Skin epidermis (tissue), 12 donors: ENCODE results near the gene TMEM185B.

ENCODE experiments used
- H3K27ac ChIP-seq, 21 experiments: fragments of 200-600 bp; sonication (generic) in 11 of 21; one replicate each; pipeline ENCODE4 v1.5.0; 2020; ENCODE audit warnings: mild to moderate bottlenecking in 3 of 21, inconsistent platforms in 2 of 21, moderate library complexity in 2 of 21
- H3K4me3 ChIP-seq, 7 experiments: fragments of 200-600 bp; sonication (generic) in 2 of 7; one replicate each; pipeline ENCODE4 v1.5.0; 2020; ENCODE audit warnings: inconsistent platforms in 2 of 7, mild to moderate bottlenecking in 2 of 7, moderate library complexity in 1 of 7

TMEM185B gene

DNA sequence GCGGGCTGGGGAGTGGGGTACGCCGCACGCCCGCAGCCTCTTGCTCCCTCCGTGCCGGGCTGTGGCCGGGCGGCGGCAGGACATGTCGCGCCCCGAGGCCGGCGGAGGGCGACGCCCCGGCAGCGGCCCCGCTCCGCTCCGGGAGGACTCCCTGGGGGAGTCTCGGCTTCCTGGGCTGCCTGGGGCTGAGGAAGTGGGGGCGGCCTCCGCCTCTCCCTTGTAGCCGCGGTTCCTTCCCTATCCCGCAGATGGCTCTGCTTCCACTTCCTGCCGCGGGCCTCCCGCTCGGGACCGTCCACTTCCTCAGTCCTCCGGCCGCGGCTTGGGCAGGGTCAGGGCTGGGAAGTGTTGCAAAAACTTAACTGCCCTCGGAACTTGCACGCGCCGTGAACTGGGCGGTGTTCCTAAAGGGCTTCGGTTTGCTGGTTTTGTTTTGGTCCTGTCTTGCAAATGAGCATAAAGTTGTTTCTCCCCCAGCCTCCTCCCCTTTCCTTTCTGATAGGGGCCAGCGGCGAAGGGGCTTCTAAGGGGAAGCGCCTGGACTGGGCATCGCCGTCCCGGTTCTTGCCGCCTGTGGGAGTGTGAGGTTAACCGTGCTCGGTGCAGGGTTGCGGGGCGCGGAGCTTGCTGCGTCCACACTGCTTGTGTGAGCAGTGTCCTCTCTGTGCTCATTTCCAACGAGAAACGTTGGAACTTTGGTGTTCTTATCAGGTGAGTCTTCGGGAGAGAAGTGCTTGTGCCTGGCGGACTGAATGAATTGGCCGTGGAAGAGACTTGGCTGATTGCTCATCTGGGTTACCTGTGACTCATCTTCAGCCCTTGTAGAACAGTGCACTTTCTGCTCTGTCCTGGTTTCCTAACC lies 30.1 kb upstream of the TMEM185B start:
- H3K27ac ChIP-seq, result peak overlapping the region; percentile 67 to 98 (median 94)
- peak overlapping the region; percentile 74 to 99 (median 82) for H3K4me3 ChIP-seq

DNA sequence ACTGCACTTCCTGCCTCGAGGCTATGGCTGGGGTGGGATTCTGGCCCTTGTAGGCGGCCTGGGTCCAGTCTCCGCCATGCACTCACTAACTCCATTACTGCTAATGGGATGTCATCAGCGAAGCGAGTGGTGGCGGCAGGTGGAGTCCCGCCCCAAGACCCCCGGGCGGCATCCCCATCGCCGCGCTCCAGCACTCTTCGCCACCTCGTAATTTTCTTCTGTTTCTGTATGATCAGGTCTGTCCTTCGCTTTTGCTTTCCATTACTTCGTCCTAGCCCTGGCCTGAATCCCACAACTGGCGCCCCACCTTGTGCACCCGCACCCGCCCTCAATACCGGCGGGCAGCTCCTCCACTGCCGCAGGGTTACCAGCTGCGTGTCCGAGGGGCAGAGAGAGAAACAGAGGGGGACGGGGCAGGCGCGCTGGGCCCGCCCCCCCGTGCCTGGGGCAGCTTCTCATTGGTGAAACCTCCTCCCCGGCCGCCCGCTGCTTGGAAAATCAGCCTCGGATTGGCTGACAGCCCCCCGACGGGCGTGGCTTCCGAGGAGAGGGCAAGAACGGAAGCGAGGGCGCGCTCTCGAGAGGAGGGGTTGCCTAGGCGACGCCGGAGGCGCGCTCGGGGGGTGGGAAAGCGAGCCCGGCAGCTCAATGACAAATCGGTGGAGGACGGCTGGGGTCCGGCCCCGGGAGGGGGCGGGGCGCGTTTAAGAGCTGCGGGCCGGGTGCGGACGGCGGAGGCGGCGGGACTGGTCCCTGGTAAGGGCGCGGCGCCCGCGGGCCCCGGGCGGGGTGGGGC lies 29.2 kb upstream of the TMEM185B start, which contains the start of gene RALB:
RALB (plus strand) TSS at position 628 of the 796 bp plus-strand sequence. CDS start 25,813 bp downstream, outside the sequence.
- Histone ChIP-seq H3K27ac (peak within 1 kb of the TSS; percentile 67 to 98 (median 94)), H3K4me3 (peak within 1 kb of the TSS; percentile 74 to 99 (median 82))

DNA sequence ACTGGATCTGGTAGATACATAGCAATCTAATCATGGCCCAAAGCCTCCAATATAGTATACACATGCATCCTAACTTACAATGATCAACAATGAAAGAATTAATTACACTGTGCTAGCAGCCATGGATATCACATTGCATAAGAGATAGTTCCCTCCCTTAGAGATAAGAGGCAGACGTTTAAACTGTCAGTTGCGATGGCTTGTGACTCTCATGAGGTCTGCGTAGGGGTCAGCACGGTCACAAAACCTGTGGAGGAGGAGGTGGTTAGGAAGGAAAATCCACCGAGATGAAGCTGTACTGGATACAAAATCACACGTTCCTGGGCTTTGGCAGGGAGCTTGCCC lies 28.7 kb upstream of the TMEM185B start:
- peak overlapping the region in 19 of 21 experiments; percentile 28 to 98 (median 88) for H3K27ac ChIP-seq
- peak overlapping the region; percentile 74 to 99 (median 82) for H3K4me3 ChIP-seq

DNA sequence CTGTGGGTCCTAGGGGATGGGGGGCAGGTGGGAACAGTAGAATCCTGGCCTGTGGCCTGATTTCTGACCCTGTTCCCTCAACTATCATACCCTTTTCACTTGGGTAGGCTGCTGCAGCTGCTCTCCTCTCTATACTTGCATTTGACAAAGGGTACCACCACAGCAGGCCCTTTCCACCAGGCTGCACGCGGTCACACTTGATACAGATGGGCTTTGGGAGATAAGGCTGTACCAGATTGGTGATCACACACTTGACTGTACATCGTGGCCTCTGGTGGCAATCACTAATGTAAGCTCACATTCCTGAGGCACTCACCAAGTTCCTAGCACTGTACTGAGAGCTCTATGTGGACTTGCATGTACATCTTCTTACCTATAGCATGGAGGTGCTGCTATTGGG lies 27.9 kb upstream of the TMEM185B start:
- no peak overlapping the region for H3K27ac ChIP-seq
- H3K4me3 ChIP-seq, result no peak overlapping the region

DNA sequence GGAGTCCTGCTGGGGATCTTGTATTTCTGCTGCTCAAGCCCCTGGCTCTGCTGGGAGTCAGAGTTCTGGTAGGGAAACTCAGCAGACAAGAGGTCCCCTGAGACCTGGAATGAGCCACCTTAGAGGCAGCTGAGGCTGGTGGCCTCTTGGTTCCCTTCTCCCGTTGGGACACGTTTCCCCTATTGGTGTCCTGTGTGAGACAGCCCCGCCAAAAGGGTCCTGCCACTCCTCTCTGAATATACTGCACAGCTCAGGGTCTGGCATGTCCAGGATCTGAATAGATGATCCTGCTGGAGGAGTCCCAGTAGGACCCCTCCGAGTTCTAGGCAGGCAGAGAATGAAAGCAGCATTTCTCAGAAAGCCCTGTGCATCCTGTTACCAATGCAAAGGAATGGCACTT lies 27.4 kb upstream of the TMEM185B start:
- no peak overlapping the region for H3K4me3 ChIP-seq
- no peak overlapping the region for H3K27ac ChIP-seq

DNA sequence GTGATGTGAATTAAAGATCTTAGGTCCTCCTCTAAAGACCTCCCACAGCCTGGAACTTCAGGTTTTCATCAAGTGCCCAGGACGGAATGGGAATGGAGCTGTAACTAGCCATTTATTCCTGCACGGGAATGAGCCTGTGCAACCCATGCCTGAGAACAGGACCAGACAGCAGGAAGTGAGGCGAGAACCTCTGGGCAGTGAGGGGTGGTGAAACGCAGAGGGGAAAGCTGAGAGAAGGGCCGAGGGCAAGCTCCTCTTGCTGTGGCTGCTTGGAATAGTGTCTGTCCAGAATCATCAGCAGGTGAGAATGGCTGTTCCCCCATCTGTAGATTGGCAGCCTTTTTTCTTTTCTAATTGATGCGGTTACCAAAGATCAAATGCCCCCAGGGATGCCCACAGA lies 24.7 kb upstream of the TMEM185B start:
- no peak overlapping the region for H3K27ac ChIP-seq

DNA sequence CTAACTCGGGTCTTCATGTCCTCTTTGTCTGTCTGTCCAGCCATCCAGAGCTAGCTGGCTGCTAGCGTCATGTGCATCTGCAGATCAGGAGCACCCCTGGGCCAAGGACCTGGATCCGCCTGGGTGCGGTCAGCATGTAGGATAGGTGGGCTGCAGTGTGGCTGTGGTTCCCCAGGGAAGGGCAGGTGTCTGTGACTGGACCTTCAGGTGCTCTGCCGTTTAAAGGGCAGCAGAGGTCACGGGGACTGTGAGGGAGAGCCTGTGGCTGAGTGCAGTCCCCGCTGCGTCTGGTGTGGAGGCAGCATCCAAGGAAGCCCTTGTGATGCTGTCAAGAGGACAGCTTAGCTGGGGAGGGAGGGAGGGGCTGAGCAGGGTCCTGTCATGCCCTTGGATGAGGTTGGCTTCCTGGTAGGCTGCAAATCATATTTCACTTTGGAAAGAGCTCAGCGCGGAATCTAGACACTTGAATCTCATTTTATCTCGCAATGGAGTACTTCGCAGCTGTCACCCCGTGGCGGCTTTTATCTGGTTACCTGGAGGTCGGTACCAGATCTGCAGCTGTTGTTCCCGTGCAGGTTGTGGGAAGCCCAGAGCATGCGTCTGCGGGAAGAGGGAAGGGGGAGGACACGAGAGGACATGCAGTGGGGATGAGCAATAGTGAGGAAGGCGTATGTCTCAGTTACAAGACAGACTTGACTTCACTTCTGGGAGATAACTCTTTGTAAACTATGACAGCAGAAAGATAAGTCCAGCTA lies 23.5 kb upstream of the TMEM185B start:
- no peak overlapping the region for H3K4me3 ChIP-seq
- no peak overlapping the region for H3K27ac ChIP-seq

More for the DNA sequence above, 24.7 kb upstream of the TMEM185B start:
- H3K4me3 ChIP-seq, result no peak overlapping the region

DNA sequence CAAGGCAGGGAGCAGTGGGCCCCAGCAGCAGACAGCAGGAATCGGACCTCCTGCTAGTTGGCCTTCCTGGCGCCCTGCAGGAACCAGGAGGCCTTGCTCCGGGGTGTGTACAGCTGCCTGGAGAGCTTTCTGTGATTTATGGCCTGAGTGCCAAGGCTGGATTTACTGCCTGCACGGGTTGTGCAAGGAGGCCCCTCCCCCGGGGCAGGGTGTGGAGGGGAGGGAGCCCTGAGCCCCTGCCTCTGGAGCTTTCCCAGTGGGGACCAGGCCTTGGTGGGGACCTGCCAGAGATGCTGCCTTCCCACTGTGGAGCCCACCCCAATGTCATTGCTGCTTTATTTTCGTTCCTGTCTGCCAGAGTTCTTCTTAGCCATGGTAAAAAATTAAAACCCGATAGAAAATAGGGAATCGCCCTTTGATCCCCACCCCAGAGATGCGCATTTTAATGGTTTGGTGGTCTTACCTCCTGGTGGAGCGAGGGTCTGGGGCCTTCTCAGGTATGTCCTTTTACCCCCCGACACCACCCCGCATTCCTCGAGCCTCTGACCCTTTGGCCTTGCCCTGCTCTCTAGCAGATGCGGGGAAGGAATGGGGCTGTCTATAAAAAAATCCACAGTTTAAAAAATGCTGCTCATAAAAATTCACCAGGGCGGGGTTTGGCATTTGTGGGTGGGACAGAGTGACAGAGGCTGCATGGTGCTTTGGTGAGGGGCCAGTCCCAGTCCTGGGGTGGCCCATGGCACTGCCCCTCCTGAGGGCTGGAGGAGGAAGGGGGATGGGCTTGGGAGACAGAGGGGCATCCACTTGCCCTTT lies 22.5 kb upstream of the TMEM185B start:
- Histone ChIP-seq H3K27ac (peak overlapping the region in 2 of 21 experiments; percentile 7 to 22), H3K4me3 (no peak overlapping the region)

DNA sequence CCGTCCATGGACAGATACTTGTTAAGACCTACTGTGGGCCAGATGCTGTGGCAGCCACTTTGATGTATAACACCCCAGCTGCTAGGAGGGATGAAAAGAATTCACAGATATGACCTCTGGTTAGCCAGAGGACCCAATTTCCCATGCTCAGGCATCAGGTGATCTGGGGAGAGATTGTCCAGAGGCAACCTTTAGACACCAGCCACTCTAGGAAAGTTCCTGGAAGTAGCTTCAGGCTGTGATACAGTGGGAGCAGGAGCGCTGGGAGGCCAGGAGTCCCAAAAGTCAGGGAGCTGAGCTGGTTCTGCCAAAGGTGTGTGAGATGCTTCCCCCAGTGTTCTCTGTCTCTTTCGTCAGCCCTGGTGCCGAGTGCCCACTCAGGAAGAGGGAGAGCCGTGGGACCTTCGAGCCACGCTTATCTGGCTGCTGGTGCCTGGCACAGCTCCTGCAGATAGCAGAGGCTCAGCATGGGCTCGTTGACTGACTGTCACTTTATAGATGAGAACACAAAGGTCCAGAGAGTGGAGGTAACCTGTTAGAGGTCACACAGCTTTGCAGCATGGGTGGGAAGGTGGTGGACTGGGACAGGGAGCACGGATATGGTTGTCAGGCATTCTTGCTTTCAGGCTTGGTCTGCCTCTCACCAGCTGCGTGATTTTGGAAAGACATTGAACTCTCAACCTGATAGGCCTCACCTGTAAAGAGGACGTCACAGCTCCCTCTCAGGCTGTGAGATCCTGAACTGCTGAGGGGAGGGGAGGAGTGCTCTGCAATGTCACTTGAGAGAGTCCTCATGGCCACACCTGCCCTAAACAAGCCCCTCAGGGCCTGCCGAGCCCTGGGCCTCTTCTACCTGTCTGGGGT lies 21.7 kb upstream of the TMEM185B start:
- H3K27ac ChIP-seq, result peak overlapping the region in 2 of 21 experiments; percentile 7 to 22

DNA sequence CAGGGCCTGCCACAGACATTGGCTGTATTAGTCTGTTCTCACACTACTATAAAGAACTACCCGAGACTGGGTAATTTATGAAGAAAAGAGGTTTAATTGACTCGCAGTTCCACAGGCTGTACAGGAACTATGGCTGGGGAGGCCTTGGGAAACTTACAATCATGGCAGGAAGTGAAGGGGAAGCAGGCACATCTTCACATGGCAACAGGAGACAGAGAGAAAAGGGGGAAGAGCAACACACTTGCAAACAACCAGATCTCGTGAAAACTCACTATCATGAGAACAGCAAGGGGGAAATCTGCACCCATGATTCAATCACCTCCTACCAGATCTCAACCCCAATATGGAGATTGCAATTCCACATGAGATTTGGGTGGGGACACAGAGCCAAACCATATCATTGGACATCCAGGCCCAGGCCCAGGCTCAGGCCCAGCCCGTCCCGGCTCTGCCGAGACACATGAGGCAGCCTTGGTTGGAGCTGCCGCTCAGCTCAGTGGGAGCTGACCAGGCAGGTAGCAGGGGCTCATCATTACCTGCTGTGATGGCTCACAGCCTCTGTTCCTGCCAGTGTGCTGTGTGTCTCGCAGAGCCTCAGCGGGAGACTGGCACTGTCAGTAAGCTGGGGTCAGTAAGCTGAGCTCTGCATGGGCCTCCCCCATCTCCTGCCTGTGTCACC lies 20.8 kb upstream of the TMEM185B start:
- H3K27ac ChIP-seq, result no peak overlapping the region

More for the DNA sequence above, 21.7 kb upstream of the TMEM185B start:
- no peak overlapping the region for H3K4me3 ChIP-seq

DNA sequence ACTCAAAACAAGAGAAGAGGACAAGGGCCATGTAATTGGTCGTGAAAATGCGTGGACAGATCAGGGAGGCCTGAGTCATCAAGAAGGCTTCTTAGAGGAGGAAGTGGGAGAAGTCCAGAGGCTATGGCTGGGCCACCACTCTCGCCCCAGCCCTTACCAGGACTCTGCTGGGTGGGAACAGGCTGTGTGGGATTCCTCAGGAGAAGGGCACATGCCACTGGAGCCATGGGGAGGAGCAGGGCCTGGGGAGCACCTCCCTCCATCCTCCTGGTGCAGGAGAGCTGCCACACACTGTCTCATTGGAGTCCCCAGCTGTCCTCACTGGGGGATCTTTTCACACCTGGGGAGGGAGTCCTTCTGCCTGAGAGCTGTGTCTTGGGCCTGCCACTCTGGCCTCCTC lies 20.0 kb upstream of the TMEM185B start:
- Histone ChIP-seq H3K4me3 (no peak overlapping the region), H3K27ac (peak overlapping the region in 1 of 21 experiments; percentile 13)

More for the DNA sequence above, 20.8 kb upstream of the TMEM185B start:
- no peak overlapping the region for H3K4me3 ChIP-seq

DNA sequence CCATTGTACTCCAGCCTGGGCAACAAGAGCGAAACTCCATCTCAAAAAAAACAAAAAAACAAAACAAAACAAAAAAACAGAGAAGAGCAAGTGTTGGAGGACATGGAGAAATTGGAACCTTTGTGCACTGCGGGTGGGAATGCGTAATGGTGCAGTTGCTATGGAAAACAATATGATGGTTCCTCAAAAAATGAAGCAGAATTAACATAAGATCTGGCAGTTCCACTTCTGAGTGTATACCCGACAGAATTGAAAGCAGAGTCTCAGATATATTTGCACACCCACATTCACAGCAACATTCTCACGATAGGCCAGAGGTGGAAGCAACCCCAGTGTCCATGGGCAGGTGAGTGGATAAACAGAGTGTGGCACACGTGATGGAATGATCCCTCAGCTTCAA lies 18.5 kb upstream of the TMEM185B start:
- Histone ChIP-seq H3K4me3 (no peak overlapping the region), H3K27ac (no peak overlapping the region)

DNA sequence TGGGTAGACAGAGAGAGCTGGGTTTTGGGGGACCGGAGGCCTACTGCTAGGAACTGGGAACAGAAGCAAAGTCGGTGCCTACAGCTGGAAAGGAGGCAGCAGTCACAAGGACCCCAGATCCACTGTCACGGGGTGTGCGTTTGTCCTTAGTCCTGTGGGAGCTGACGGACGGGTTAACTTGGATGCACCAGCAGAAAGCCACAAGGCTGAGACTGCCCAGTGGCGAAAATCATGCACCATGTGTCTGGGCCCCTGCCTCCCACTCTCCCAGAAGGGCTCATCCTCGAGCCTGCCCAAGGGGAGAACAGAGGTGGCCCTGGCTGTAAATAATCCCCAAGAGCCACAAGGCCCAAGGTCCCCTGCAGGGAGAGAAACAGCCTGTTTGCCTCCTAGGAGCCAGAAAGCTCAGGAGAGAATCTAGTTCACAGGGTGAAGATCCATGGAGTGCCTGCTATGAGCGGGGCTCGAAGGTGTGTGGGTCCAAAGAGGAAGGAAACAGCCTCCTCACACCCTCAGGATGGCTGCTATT lies 17.8 kb upstream of the TMEM185B start:
- Histone ChIP-seq H3K4me3 (no peak overlapping the region), H3K27ac (peak overlapping the region in 2 of 21 experiments; percentile 35 to 47)

DNA sequence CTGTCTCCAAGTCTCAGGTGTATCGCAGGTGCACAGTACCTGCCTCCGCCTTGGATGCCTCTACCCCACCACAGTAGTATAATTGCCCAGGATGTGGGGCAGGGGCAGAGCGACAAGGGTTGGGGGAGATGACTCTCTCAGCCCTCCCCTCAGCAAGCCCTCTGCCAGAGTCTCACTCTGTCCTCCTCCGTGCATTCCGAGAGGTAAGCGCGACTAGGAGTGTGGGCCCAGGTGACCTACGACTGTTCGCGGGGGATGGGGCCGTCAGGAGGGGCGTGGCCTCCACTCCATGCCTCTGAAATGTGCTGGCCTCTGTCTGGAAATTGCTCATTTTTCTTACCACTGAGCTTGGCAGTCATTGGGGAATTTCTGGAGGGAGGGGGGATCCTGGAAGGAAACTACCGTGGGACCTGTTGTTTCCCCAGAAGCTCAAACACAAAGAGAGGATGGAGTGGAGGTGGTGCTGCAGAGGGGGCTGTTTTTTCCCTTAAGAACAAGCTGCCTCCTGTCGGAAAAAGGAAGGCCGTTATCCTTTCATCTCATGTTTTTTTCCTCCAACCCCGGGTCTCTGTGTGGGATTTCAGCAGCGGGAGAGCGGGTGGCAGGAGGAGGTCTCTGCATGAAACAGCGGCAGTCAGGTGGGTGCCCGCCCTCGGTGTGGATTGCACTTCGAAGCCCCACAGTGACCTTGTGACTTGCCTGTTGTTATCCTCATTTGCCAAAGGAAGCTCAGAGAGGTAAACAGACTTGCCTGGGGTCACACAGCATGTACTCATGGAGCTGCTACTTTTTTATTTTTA lies 16.5 kb upstream of the TMEM185B start:
- H3K4me3 ChIP-seq, result no peak overlapping the region

DNA sequence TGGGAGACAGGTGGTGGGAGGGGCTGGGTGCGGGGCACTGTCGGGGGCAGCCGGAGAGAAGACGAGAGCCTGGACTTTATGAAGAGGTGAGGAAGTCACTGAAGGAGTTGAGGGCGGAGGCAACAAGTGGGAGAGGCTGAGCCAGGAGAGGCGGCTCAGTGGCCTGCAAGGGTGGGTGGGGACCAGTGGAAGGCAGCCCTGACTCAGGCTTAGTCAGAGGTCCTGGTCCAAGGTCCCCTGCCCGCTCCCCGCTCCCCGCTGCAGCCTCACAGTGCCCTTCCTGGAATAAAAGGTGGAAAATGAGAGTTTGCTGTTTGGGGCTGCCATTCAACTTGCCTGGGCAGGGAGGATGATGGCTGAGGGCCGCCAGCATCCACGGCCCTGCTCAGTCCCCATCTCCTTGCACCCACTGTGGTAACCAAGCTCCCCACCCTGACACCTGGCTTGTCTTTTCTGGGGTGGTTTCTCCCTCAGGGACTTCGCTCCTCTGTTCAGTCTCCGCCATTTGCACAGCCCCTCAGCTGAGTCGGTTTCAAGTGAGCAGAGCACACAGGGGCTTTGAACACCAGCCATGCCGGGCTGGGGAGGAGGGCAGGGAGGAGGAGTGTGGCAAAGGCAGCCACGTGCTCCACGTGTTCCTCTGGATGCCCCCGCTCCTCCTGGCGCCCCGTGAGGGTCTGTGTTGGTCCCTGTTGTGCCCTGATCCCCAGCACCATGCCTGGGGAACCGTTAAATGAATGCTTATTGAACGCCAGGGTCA lies 15.7 kb upstream of the TMEM185B start:
- Histone ChIP-seq H3K27ac (peak overlapping the region in 11 of 21 experiments; percentile 1 to 61 (median 39)), H3K4me3 (no peak overlapping the region)

More for the DNA sequence above, 16.5 kb upstream of the TMEM185B start:
- peak overlapping the region in 10 of 21 experiments; percentile 1 to 61 (median 32) for H3K27ac ChIP-seq

DNA sequence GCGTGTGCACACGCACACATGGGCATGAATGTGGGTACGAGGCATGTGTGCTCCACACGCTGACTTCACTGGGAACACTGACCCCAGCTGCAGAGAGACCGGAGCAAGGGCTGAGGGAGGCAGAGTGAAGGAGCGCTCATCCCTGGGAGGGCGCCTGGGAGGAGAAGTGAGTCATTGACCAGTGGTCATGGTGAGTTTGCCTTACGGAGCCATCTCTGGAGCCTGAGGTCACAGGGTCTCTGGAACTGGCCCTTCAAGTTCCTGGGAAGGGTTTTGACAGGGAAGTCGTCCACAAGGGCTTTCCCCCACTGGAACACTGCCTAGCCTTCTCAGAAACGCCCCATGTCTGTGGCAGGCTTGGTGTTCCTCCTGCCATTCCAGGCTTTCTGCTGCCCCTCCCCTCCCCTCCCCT lies 14.3 kb upstream of the TMEM185B start:
- Histone ChIP-seq H3K27ac (no peak overlapping the region), H3K4me3 (no peak overlapping the region)
